Fibroblast of the aortic adventitia (primary cell): ENCODE results near the gene FLT1. TPM values are rescaled to one million over a fixed set of nuclear protein-coding genes. Genes with fewer than 3 reads are reported as not detected.

Experiments used
- DNase-seq: peaks from one replicate; pipeline ENCODE4 v3.0.0-alpha.2; 2010; ENCODE audit warnings: low read depth
- H3K4me3 ChIP-seq: 2 replicates; pipeline ENCODE4 v1.5.1; 2011; ENCODE audit warnings: low read depth, mild to moderate bottlenecking, control low read depth, low read length, moderate library complexity
- total RNA-seq: library from RNA; depleted of rRNA; stranded (reverse); fragments of >200 nt; gene quantifications from 2 replicates; pipeline ENCODE4 v1.2.3, GENCODE V29; 2012; ENCODE audit warnings: low replicate concordance
- TF ChIP-seq, protein P1 (sequence below): IDR thresholded peaks from 2 replicates; pipeline ENCODE4 v1.5.1; 2011; ENCODE audit warnings: mild to moderate bottlenecking, low read length, control low read depth, inconsistent platforms; ENCODE audit not compliant: insufficient read depth

FLT1 gene
- total RNA-seq, 1 donor, result 0.36 TPM

DNA sequence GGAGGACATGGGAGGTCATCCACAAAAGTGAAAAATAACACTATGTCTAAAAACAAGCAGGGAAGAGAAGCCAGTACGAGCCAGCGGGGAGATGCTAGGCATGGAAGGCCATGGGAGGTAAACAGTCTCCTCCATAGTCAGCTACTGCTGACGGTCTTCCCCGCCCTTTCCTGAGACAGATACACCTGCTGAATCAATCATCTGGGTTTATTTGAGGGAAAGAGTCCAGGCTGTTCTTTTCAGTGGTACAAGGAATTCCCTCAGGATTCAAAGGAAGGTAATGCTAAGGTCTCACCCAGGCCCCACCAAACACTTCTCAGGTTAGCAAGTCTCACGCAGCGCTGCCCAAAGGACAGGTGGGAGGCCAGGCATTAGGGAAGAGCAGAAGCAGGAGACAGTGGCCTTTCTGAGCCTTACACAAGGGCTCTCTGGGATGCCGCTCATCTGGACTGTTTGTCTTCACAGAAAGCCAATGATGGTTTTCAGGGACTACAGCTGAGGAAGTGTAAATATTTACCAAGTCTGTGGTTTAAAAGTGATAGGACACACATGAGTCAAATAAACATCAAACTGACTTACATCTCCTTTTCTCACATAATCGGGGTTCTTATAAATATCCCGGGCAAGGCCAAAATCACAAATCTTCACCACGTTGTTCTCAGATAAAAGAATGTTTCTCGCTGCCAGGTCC lies 173.9 kb downstream of the FLT1 start:
- H3K4me3 ChIP-seq, result no peak overlapping the region
- DNase-seq, result no peak
- TF ChIP-seq, protein P1, sequence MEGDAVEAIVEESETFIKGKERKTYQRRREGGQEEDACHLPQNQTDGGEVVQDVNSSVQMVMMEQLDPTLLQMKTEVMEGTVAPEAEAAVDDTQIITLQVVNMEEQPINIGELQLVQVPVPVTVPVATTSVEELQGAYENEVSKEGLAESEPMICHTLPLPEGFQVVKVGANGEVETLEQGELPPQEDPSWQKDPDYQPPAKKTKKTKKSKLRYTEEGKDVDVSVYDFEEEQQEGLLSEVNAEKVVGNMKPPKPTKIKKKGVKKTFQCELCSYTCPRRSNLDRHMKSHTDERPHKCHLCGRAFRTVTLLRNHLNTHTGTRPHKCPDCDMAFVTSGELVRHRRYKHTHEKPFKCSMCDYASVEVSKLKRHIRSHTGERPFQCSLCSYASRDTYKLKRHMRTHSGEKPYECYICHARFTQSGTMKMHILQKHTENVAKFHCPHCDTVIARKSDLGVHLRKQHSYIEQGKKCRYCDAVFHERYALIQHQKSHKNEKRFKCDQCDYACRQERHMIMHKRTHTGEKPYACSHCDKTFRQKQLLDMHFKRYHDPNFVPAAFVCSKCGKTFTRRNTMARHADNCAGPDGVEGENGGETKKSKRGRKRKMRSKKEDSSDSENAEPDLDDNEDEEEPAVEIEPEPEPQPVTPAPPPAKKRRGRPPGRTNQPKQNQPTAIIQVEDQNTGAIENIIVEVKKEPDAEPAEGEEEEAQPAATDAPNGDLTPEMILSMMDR, result no peak

DNA sequence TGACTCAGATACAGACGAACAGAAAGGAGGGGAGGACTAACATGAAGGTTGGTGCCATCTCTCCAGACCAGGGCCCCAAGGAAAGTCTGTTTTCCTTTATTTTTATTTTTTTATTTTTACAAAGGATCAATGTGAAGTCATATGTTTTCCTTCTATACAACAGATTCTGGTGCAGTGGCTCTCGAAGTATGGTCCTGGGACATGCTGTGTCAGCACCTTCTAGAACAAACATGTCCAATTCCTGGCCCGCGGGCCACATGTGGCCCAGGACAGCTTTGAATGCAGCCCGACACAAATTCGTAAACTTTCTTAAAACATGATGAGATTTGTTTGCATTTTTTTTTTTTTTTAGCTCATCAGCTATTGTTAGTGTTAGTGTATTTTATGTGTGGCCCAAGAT lies 174.7 kb downstream of the FLT1 start:
- H3K4me3 ChIP-seq, result no peak overlapping the region
- TF ChIP-seq, protein P1, result no peak
- DNase-seq, result no peak

DNA sequence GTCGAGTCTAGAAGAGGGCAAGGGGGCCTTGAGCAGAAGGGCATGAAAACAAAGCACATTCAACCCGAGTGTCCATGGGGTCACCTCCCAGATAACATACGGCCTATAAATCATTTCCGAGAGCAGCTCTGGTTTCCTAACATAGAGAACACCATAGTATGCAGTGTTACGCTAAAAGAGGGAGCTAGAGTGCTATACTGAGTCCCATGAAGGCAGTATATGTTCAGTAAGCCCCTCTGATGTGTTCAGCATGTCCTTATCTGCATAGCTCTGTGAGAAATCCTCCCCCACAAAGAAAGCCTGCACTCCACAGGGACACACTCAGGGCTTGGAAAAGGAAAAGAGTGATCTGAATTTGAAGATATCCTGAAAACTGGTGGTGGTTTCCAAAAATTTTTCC lies 175.4 kb downstream of the FLT1 start:
- H3K4me3 ChIP-seq, result no peak overlapping the region
- no peak for DNase-seq
- TF ChIP-seq, protein P1, result no peak

DNA sequence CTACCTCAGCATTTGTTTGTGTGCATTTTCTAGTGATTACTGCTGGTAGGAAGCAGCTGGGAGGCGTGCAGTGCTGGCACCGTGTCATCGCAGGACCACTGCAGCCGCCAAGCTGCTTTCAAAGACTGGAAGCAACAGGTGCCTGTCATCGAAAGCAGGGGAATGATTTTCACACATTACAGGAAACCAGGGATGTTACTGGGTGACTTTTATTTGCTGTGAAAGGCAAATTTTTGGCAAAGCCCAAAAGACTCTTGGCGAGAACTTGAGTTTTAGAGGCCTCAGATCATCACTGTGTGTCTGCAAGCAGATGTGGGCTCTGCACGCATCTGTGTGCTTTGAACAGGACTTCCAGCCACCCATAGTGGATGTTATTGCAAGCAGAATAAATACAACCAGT lies 176.4 kb downstream of the FLT1 start:
- no peak overlapping the region for H3K4me3 ChIP-seq
- TF ChIP-seq, protein P1, result no peak
- no peak for DNase-seq

DNA sequence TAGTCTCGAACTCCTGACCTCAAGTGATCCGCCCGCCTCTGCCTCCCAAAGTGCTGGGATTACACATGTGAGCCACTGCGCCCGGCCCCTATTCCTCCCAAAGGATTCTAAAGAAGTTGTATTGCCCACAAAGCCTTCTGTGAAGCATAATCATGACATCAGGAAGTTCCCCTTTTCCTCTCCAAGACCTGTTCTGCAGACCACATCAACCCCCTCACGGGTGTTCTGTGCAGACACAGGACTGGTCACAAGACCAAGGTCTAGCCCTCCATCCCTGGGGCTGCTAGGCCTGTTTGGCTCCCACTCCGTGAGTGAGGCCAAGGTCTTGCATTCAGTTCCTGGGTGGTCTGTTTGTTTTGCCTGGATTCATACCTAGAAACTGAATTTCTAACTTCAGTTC lies 178.1 kb downstream of the FLT1 start:
- DNase-seq, result no peak
- TF ChIP-seq, protein P1, result no peak
- no peak overlapping the region for H3K4me3 ChIP-seq

DNA sequence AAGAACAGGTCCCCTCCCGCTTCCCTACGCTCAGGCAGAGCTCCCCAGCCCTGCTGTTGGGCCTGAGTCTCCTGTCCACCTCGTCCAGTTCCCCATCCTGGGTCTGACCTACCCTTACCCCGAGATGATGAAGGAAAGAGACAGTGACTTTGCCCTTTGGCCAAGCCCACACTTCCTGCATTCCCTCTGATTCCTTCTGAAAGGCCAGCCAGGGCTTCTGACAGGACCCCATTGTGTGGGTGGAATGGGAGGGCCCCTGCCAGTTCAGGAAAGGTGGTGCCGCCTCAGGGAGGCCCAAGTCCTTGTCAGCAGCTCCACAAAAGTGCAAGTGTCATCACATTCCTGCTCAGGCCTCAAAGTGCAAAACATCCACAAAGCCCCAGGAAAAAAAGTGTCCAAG lies 178.8 kb downstream of the FLT1 start:
- H3K4me3 ChIP-seq, result no peak overlapping the region
- TF ChIP-seq, protein P1, result no peak
- DNase-seq, result no peak

DNA sequence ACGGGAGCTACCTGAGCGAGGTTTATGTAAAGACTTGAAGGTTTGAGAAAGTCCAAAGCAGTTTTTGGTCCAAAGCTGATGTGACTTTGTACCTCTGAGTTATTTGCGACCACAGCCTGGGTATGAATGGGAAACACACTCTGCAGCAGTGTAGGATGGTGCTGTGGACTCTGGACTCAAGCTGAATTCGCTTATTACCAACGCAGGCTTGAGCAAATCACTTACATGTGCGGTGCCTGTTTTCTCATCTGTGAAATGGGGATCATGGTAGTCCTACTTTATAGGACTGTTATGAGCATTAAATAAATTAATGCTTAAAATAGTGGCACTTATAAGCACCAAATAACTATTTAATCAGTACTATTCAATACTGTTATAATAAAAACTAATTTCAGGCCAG lies 180.0 kb downstream of the FLT1 start:
- no peak for DNase-seq
- TF ChIP-seq, protein P1, result no peak
- no peak overlapping the region for H3K4me3 ChIP-seq
